Measurements from ENCODE around the gene YIF1A.

YIF1A gene

DNA sequence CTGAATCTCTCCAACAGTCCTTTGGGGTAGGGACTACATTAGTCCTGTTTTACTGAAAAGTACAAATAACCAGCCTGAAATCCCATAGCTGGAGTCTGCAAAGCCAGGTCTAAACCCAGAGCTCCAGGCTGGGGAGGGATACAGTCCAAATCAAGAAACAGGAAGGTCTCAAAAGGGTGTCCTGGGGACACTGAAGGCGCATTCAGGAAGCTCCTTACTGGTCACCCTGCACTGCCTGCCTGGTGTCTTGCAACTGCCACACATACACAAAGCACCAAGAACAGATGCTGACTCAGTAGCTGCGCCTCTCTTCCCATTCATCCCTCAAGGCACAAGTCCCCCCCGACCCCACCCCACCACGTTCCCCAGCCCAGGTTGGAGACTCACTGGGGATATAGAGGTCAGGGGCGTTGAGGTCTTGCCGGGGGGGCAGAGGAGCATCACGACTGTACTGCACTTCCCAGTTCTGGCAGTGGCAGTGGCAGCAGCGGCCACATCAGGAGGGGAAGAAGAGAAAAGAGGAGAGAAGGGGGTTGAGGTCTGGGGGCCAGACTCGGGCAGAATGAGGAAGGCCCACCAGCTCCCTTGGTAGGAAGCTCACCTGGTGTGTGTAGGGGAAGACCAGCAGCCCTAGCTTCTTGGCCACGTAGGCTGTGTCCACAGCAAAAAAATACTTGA, 1.6 kb downstream of the YIF1A start:
- H3K4me3 ChIP-seq (ENCODE audit: low read depth, low read length) = peak overlapping the region; percentile 85
- no peak for DNase-seq (ENCODE audit: low read depth)
- TF ChIP-seq, protein P1, sequence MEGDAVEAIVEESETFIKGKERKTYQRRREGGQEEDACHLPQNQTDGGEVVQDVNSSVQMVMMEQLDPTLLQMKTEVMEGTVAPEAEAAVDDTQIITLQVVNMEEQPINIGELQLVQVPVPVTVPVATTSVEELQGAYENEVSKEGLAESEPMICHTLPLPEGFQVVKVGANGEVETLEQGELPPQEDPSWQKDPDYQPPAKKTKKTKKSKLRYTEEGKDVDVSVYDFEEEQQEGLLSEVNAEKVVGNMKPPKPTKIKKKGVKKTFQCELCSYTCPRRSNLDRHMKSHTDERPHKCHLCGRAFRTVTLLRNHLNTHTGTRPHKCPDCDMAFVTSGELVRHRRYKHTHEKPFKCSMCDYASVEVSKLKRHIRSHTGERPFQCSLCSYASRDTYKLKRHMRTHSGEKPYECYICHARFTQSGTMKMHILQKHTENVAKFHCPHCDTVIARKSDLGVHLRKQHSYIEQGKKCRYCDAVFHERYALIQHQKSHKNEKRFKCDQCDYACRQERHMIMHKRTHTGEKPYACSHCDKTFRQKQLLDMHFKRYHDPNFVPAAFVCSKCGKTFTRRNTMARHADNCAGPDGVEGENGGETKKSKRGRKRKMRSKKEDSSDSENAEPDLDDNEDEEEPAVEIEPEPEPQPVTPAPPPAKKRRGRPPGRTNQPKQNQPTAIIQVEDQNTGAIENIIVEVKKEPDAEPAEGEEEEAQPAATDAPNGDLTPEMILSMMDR (IDR thresholded peaks at IDR 0.05; ENCODE audit: control insufficient read depth, extremely low read depth, insufficient read depth) = no peak

DNA sequence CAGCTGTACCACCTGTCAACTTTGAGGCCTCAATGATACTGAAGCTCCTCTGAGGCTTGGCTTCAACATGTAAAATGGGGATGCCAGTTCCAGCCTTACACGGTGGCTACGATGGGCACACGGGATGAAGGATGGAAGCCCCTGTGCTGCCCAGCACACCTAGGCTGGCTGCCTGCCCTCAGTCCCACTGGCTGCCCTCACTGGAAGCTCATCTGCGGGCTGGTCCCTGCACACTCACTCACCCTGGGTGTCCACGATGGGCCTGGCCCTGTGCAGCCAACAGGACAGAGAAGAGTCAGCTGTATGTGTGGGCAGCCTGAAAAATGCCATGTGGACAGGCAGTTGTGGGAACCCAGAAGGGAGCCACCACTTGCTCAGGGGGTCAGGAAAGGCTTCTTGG, 2.2 kb downstream of the YIF1A start:
- TF ChIP-seq, protein P1 (IDR thresholded peaks at IDR 0.05; ENCODE audit: control insufficient read depth, extremely low read depth, insufficient read depth) = no peak

GRCh38 chr11:66285250-66285947, 3.5 kb downstream of the YIF1A start:
- H3K4me3 ChIP-seq (ENCODE audit: low read depth, low read length) = no peak overlapping the region
- TF ChIP-seq, protein P1 (IDR thresholded peaks at IDR 0.05; ENCODE audit: control insufficient read depth, extremely low read depth, insufficient read depth) = no peak
- DNase-seq (ENCODE audit: low read depth) = no peak

More for the DNA sequence above, 2.2 kb downstream of the YIF1A start:
- DNase-seq (ENCODE audit: low read depth) = no peak
- H3K4me3 ChIP-seq (ENCODE audit: low read depth, low read length) = no peak overlapping the region

DNA sequence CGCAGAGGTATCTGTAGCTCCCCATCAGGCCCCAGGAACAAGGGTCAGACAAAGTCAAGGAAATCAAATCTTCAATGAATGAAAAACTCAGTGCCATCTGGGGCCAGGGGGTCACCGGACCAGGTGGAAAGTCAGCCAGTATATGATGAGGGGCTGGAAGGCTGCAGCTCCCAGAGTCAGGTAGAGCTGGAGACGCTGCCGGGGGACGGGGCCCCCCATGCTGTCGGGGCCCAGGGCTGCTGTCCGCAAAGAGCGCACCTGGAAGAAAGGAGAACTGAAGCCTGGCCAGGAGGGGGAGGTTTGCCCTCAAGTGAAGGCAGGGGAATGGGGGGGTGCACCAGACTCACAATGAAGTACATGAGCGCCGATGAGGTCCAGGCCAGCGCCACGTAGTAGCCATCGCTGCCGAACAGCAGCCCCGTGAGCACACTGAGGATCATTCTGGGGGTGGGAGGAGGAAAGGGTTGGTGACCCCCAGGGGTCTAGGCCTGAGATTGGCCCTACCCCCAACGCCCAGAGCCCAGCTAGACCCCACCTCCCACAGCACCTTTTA, 4.3 kb downstream of the YIF1A start:
- no peak overlapping the region for H3K4me3 ChIP-seq (ENCODE audit: low read depth, low read length)
- TF ChIP-seq, protein P1 (IDR thresholded peaks at IDR 0.05; ENCODE audit: control insufficient read depth, extremely low read depth, insufficient read depth) = no peak
- no peak for DNase-seq (ENCODE audit: low read depth)

GRCh38 chr11:66283461-66284105, 5.4 kb downstream of the YIF1A start:
- no peak overlapping the region for H3K4me3 ChIP-seq (ENCODE audit: low read depth, low read length)
- TF ChIP-seq, protein P1 (IDR thresholded peaks at IDR 0.05; ENCODE audit: control insufficient read depth, extremely low read depth, insufficient read depth) = no peak
- no peak for DNase-seq (ENCODE audit: low read depth)

- DNase-seq (ENCODE audit: low read depth) = peak; percentile 85
- no peak overlapping the region for H3K4me3 ChIP-seq (ENCODE audit: low read depth, low read length)
- TF ChIP-seq, protein P1 (IDR thresholded peaks at IDR 0.05; ENCODE audit: control insufficient read depth, extremely low read depth, insufficient read depth) = peak; percentile 95
These were observed 6.2 kb downstream of the YIF1A start for GRCh38 chr11:66282468-66283455.

Data from LNCaP clone FGC (cell line).